Left ventricle myocardium inferior (tissue), 1 donor: ENCODE data around the gene MGAT4B. TPM values are rescaled to one million over a fixed set of nuclear protein-coding genes. Genes with fewer than 3 reads are reported as not detected.
A peak's percentile ranks its signal among the peaks of the same experiment; 100 is the strongest.

Experiments used
- DNase-seq: peaks from one replicate; pipeline ENCODE4 v3.0.0-alpha.2; 2020
- H3K27ac ChIP-seq: fragments of 200-600 bp; replicated peaks from 2 replicates; pipeline ENCODE4 v1.8.0; 2021
- H3K27me3 ChIP-seq: fragments of 200-600 bp; 2 replicates; pipeline ENCODE4 v1.8.0; 2021; ENCODE audit warnings: low read depth
- H3K36me3 ChIP-seq: fragments of 200-600 bp; 2 replicates; pipeline ENCODE4 v1.8.0; 2021
- H3K4me1 ChIP-seq: fragments of 200-600 bp; 2 replicates; pipeline ENCODE4 v1.8.0; 2021
- H3K4me3 ChIP-seq: fragments of 200-600 bp; 2 replicates; pipeline ENCODE4 v1.8.0; 2021; ENCODE audit warnings: mild to moderate bottlenecking, moderate library complexity
- H3K9me3 ChIP-seq: fragments of 200-600 bp; replicated peaks from 2 replicates; pipeline ENCODE4 v1.8.0; 2021
- CTCF ChIP-seq: fragments of 200-600 bp; IDR thresholded peaks from 2 replicates; pipeline ENCODE4 v1.8.0; 2021; ENCODE audit warnings: antibody characterized with exemption, mild to moderate bottlenecking, borderline replicate concordance
- intact Hi-C: fragments of 100-400 bp; cut with micrococcal nuclease; formaldehyde crosslinking; loops from one replicate; pipeline ENCODE4 v1.11.0; 2022
- total RNA-seq: library from RNA; stranded (reverse); fragmentation: NEBNext Ultra II Directional; extraction: Animal tissue kit (Norgen Biotek cat#: 25700); gene quantifications from one replicate; pipeline ENCODE4 v1.2.1, GENCODE V29; 2021
- donor health status: DM: no; HTN: yes; CAD: no; lungs with severe emphysema.

Gene MGAT4B
- total RNA-seq, 1 donor from 2014 or later = 98.7 TPM

- intact Hi-C loops = loop anchor here (5.0 kb wide), 1 partner anchor 35 kb away; no protein-coding TSS in a partner anchor
- peak overlapping the region; percentile 88 for H3K27ac ChIP-seq
- no peak for TF ChIP-seq CTCF
- peaks cover 41% of the 10 kb centered on the region for H3K36me3 ChIP-seq
- H3K9me3 ChIP-seq = no peaks in the 10 kb centered on the region
- no peak for DNase-seq
- peaks cover 67% of the 10 kb centered on the region for H3K4me1 ChIP-seq
- H3K27me3 ChIP-seq = no peaks in the 10 kb centered on the region
- H3K4me3 ChIP-seq = peak overlapping the region; percentile 80
Observed at GRCh38 chr5:179796877-179797608, 9.6 kb downstream of the MGAT4B start.

- peak; percentile 85 for DNase-seq
- Histone ChIP-seq H3K9me3 (no peaks in the 10 kb centered on the region), H3K36me3 (peaks cover 38% of the 10 kb centered on the region), H3K27ac (peak overlapping the region; percentile 88), H3K27me3 (no peaks in the 10 kb centered on the region), H3K4me1 (peaks cover 65% of the 10 kb centered on the region), H3K4me3 (peak overlapping the region; percentile 80)
- intact Hi-C loops = loop anchor here (5.0 kb wide), 1 partner anchor 34 kb away; no protein-coding TSS in a partner anchor
- peak; percentile 93 for TF ChIP-seq CTCF
Observed at GRCh38 chr5:179795863-179796833, 10.5 kb downstream of the MGAT4B start.

GRCh38 chr5:179795049-179795862, 11.4 kb downstream of the MGAT4B start:
- DNase-seq = no peak
- TF ChIP-seq CTCF = no peak
- H3K4me3 ChIP-seq = peak overlapping the region; percentile 80
- no peaks in the 10 kb centered on the region for H3K27me3 ChIP-seq
- intact Hi-C loops = loop anchor here (5.0 kb wide), 1 partner anchor 33 kb away; no protein-coding TSS in a partner anchor
- H3K4me1 ChIP-seq = peaks cover 63% of the 10 kb centered on the region
- H3K27ac ChIP-seq = peak overlapping the region; percentile 88
- no peaks in the 10 kb centered on the region for H3K9me3 ChIP-seq
- H3K36me3 ChIP-seq = peaks cover 31% of the 10 kb centered on the region

GRCh38 chr5:179794575-179794974, 12.1 kb downstream of the MGAT4B start:
- Histone ChIP-seq H3K27ac (peak overlapping the region; percentile 88), H3K27me3 (no peaks in the 10 kb centered on the region), H3K9me3 (no peaks in the 10 kb centered on the region), H3K36me3 (peaks cover 25% of the 10 kb centered on the region), H3K4me1 (peaks cover 63% of the 10 kb centered on the region), H3K4me3 (peak overlapping the region; percentile 80)
- intact Hi-C loops = no loop called here
- DNase-seq = no peak
- TF ChIP-seq CTCF = no peak

GRCh38 chr5:179794171-179794570, 12.5 kb downstream of the MGAT4B start:
- Histone ChIP-seq H3K27me3 (no peaks in the 10 kb centered on the region), H3K36me3 (peaks cover 21% of the 10 kb centered on the region), H3K4me1 (peaks cover 63% of the 10 kb centered on the region), H3K9me3 (no peaks in the 10 kb centered on the region), H3K27ac (peak overlapping the region; percentile 88), H3K4me3 (peak overlapping the region; percentile 80)
- TF ChIP-seq CTCF = no peak
- no peak for DNase-seq
- intact Hi-C loops = no loop called here
